Endometrial microvascular endothelial cells (primary cell): ENCODE results near the gene ZFR2. TPM values are rescaled to one million over a fixed set of nuclear protein-coding genes. Genes with fewer than 3 reads are reported as not detected.

Source experiments
- in situ Hi-C: cut with HindIII; loops from 2 replicates; pipeline ENCODE4 v1.10.0; 2017; ENCODE audit warnings: low sequenced_read_pairs, low pct_unique_long_range_greater_than_20kb; ENCODE audit errors: inconsistent ontology term
- total RNA-seq: library from RNA; depleted of rRNA; stranded (reverse); fragments of >200 nt; gene quantifications from one replicate; pipeline ENCODE4 v1.2.3, GENCODE V29; 2015; ENCODE audit errors: inconsistent ontology term

ZFR2 gene
- total RNA-seq, 1 donor from 2014 or later, result not detected

- in situ Hi-C loops, result no loop called here
Measured at GRCh38 chr19:3780786-3781304, 88.0 kb downstream of the ZFR2 start.

- in situ Hi-C loops, result no loop called here
Measured at GRCh38 chr19:3778899-3779723, 89.7 kb downstream of the ZFR2 start.

GRCh38 chr19:3778104-3778867 is 90.6 kb downstream of the ZFR2 start:
- in situ Hi-C loops, result no loop called here

GRCh38 chr19:3776479-3777040 is 92.3 kb downstream of the ZFR2 start:
- in situ Hi-C loops, result no loop called here

- in situ Hi-C loops, result no loop called here
Measured at GRCh38 chr19:3775831-3776230, 93.0 kb downstream of the ZFR2 start.

GRCh38 chr19:3775374-3775711 is 93.5 kb downstream of the ZFR2 start:
- in situ Hi-C loops, result no loop called here

- in situ Hi-C loops, result no loop called here
Measured at GRCh38 chr19:3774621-3775373, 94.0 kb downstream of the ZFR2 start.

- in situ Hi-C loops, result no loop called here
Measured at GRCh38 chr19:3773814-3774515, 94.9 kb downstream of the ZFR2 start.

GRCh38 chr19:3771906-3772455 is 96.9 kb downstream of the ZFR2 start, which contains the start of gene RAX2:
Gene RAX2 (minus strand): TSS chr19:3772228. CDS start chr19:3771742, 486 bp downstream.
- in situ Hi-C loops, result no loop called here

- in situ Hi-C loops, result no loop called here
Measured at GRCh38 chr19:3771000-3771905, 97.6 kb downstream of the ZFR2 start.

GRCh38 chr19:3770136-3770999 is 98.5 kb downstream of the ZFR2 start:
- in situ Hi-C loops, result no loop called here

GRCh38 chr19:3769494-3769893 is 99.3 kb downstream of the ZFR2 start:
- in situ Hi-C loops, result no loop called here

- in situ Hi-C loops, result no loop called here
Measured at GRCh38 chr19:3768748-3769099, 100.1 kb downstream of the ZFR2 start.

GRCh38 chr19:3768015-3768747 is 100.7 kb downstream of the ZFR2 start:
- in situ Hi-C loops, result no loop called here

GRCh38 chr19:3767050-3767449 is 101.8 kb downstream of the ZFR2 start:
- in situ Hi-C loops, result no loop called here

GRCh38 chr19:3766520-3766919 is 102.3 kb downstream of the ZFR2 start:
- in situ Hi-C loops, result no loop called here
